ENCODE measurements around the gene NEDD4L. TPM values are rescaled to one million over a fixed set of nuclear protein-coding genes. Genes with fewer than 3 reads are reported as not detected.

The NEDD4L gene
- total and polyA plus RNA-seq, 2 donors (not counting 1 experiment from before 2014, with no cell fraction given): 10.3 to 25.7 TPM

DNA sequence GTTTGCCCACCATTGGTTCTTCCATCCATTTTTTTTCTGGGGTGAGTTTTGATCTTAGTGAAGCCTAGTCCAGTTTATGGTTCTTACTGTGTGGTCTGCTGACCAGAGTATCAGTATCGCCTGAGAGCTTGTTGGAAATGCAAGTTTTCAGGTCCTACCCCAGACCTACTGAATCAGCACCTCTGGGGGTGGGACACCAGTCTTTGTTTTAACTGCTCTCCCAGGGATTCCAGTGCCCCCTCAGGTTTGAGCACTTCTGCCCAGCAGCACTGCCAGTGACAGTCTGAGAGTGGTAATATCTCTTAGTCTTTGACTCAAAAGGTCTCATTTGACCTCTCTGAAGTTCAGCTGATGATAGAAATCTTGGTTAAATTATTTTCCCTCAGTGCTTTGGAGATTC, 315.6 kb downstream of the NEDD4L start:
- CTCF ChIA-PET: no interaction called here
- POLR2A ChIA-PET: no interaction called here
- Histone ChIP-seq H3K79me2 (ENCODE audit: control insufficient read depth, insufficient read depth, low read length) (no peaks in the 10 kb centered on the region), H3K4me1 (ENCODE audit: control insufficient read depth in 2 of 2, insufficient read depth in 2 of 2, low read length in 2 of 2) (no peaks in the 10 kb centered on the region), H3K27me3 (replicated peaks in 1 of 4; ENCODE audit: control extremely low read depth in 1 of 4, control insufficient read depth in 3 of 4, insufficient read depth in 4 of 4, low read length in 3 of 4) (no peaks in the 10 kb centered on the region), H3K9ac (ENCODE audit: low read length) (no peak overlapping the region), H3K36me3 (replicated peaks in 1 of 2; ENCODE audit: control extremely low read depth in 1 of 2, control insufficient read depth in 1 of 2, extremely low read depth in 1 of 2, insufficient read depth in 2 of 2, low read length in 1 of 2) (no peaks in the 10 kb centered on the region), H3K9me3 (ENCODE audit: control extremely low read depth in 1 of 3, control insufficient read depth in 2 of 3, insufficient read depth in 1 of 3, low read length in 2 of 3) (no peaks in the 10 kb centered on the region), H3K27ac (ENCODE audit: low read length in 2 of 2) (no peak overlapping the region), H4K20me1 (ENCODE audit: control insufficient read depth, insufficient read depth, low read length, poor library complexity, severe bottlenecking) (no peaks in the 10 kb centered on the region), H3K4me2 (replicated peaks; ENCODE audit: low read depth, low read length, poor library complexity, severe bottlenecking) (no peak overlapping the region), H3K4me3 (ENCODE audit: control extremely low read depth in 1 of 5, extremely low read depth in 1 of 5, insufficient read depth in 1 of 5, low read depth in 2 of 5, low read length in 4 of 5) (no peak overlapping the region), H2AFZ (ENCODE audit: insufficient read depth, low read depth, low read length, poor library complexity, severe bottlenecking) (no peak overlapping the region)
- H3K9me3 Mint-ChIP-seq (ENCODE audit: insufficient read depth): no peaks in the 10 kb centered on the region
- TF ChIP-seq, protein P1, sequence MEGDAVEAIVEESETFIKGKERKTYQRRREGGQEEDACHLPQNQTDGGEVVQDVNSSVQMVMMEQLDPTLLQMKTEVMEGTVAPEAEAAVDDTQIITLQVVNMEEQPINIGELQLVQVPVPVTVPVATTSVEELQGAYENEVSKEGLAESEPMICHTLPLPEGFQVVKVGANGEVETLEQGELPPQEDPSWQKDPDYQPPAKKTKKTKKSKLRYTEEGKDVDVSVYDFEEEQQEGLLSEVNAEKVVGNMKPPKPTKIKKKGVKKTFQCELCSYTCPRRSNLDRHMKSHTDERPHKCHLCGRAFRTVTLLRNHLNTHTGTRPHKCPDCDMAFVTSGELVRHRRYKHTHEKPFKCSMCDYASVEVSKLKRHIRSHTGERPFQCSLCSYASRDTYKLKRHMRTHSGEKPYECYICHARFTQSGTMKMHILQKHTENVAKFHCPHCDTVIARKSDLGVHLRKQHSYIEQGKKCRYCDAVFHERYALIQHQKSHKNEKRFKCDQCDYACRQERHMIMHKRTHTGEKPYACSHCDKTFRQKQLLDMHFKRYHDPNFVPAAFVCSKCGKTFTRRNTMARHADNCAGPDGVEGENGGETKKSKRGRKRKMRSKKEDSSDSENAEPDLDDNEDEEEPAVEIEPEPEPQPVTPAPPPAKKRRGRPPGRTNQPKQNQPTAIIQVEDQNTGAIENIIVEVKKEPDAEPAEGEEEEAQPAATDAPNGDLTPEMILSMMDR (IDR thresholded peaks at IDR 0.05): no peak
- TF ChIP-seq EZH2 (IDR thresholded peaks at IDR 0.05; ENCODE audit: borderline replicate concordance, insufficient read depth, low read depth, low read length, poor library complexity, severe bottlenecking): no peak
- no peak overlapping the region for H3K27ac Mint-ChIP-seq
- ATAC-seq (ENCODE audit: low read depth) (no peak), DNase-seq (no peak)
- 100% methylated on average over 1 of the region's 1 CpG for WGBS (ENCODE audit: insufficient coverage)
- no peaks in the 10 kb centered on the region for H3K27me3 Mint-ChIP-seq
- no peaks in the 10 kb centered on the region for H3K4me1 Mint-ChIP-seq
- intact Hi-C loops (cut with micrococcal nuclease): no loop called here
- no peak overlapping the region for H3K4me3 Mint-ChIP-seq

DNA sequence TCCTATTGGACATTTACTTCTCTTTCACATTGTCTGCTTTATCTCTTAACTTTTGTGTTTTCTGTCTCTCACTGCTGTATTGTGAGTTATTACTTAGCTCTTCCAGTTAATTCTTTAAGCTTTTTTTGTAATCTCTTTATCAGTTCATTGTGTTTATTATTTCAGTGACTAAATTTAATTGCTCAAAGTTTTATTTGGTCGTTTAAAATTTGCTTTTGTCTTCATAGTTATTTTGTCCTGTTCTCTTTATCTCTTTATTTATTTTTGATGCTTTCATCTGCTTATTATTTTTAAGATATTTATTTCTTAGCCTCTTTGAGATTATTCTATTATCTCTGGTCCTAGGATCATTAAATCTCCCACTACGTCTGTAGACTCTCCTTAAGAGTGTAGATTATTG, 316.3 kb downstream of the NEDD4L start:
- intact Hi-C loops (cut with micrococcal nuclease): no loop called here
- no peak overlapping the region for H3K4me3 ChIP-seq (ENCODE audit: control extremely low read depth in 1 of 5, extremely low read depth in 1 of 5, insufficient read depth in 1 of 5, low read depth in 2 of 5, low read length in 4 of 5)
- H3K36me3 ChIP-seq (replicated peaks in 1 of 2; ENCODE audit: control extremely low read depth in 1 of 2, control insufficient read depth in 1 of 2, extremely low read depth in 1 of 2, insufficient read depth in 2 of 2, low read length in 1 of 2): no peaks in the 10 kb centered on the region
- Mint-ChIP-seq H3K27ac (no peak overlapping the region), H3K9me3 (ENCODE audit: insufficient read depth) (no peaks in the 10 kb centered on the region), H3K4me3 (no peak overlapping the region), H3K27me3 (no peaks in the 10 kb centered on the region), H3K4me1 (no peaks in the 10 kb centered on the region)
- no peaks in the 10 kb centered on the region for H3K9me3 ChIP-seq (ENCODE audit: control extremely low read depth in 1 of 3, control insufficient read depth in 2 of 3, insufficient read depth in 1 of 3, low read length in 2 of 3)
- no peak overlapping the region for H3K4me2 ChIP-seq (replicated peaks; ENCODE audit: low read depth, low read length, poor library complexity, severe bottlenecking)
- H4K20me1 ChIP-seq (ENCODE audit: control insufficient read depth, insufficient read depth, low read length, poor library complexity, severe bottlenecking): no peaks in the 10 kb centered on the region
- H2AFZ ChIP-seq (ENCODE audit: insufficient read depth, low read depth, low read length, poor library complexity, severe bottlenecking): no peak overlapping the region
- WGBS (ENCODE audit: insufficient coverage): no CpG with 5 or more reads among the region's 2 CpGs
- POLR2A ChIA-PET: no interaction called here
- H3K27me3 ChIP-seq (replicated peaks in 1 of 4; ENCODE audit: control extremely low read depth in 1 of 4, control insufficient read depth in 3 of 4, insufficient read depth in 4 of 4, low read length in 3 of 4): no peaks in the 10 kb centered on the region
- TF ChIP-seq, protein P1 (IDR thresholded peaks at IDR 0.05): no peak
- no peak for TF ChIP-seq EZH2 (IDR thresholded peaks at IDR 0.05; ENCODE audit: borderline replicate concordance, insufficient read depth, low read depth, low read length, poor library complexity, severe bottlenecking)
- H3K79me2 ChIP-seq (ENCODE audit: control insufficient read depth, insufficient read depth, low read length): no peaks in the 10 kb centered on the region
- DNase-seq: no peak
- H3K27ac ChIP-seq (ENCODE audit: low read length in 2 of 2): no peak overlapping the region
- no peak overlapping the region for H3K9ac ChIP-seq (ENCODE audit: low read length)
- no peaks in the 10 kb centered on the region for H3K4me1 ChIP-seq (ENCODE audit: control insufficient read depth in 2 of 2, insufficient read depth in 2 of 2, low read length in 2 of 2)
- CTCF ChIA-PET: no interaction called here
- ATAC-seq (ENCODE audit: low read depth): no peak

Measured in B cell (primary cell).